Subcutaneous abdominal adipose tissue (tissue), 5 donors: ENCODE results near the gene PLCB1.

Experiments
- H3K27ac ChIP-seq: one replicate; pipeline ENCODE4 v1.7.0; 2013; ENCODE audit warnings: low read depth, mild to moderate bottlenecking, inconsistent platforms, low read length, moderate library complexity
- H3K27me3 ChIP-seq, 5 donors: one replicate each; pipeline ENCODE4 v1.7.0; 2013; ENCODE audit warnings: low read length in 5 of 5, inconsistent platforms in 1 of 5; ENCODE audit not compliant: control insufficient read depth in 5 of 5, insufficient read depth in 4 of 5
- H3K36me3 ChIP-seq, 5 donors: one replicate each; pipeline ENCODE4 v1.7.0; 2013; ENCODE audit warnings: low read length in 5 of 5; ENCODE audit not compliant: control insufficient read depth in 5 of 5, insufficient read depth in 5 of 5
- H3K4me1 ChIP-seq, 5 donors: one replicate each; pipeline ENCODE4 v1.7.0; 2013; ENCODE audit warnings: low read length in 5 of 5, mild to moderate bottlenecking in 3 of 5, moderate library complexity in 1 of 5; ENCODE audit not compliant: control insufficient read depth in 5 of 5, insufficient read depth in 5 of 5
- H3K4me3 ChIP-seq, 5 donors: one replicate each; pipeline ENCODE4 v1.7.0; 2013; ENCODE audit warnings: low read length in 5 of 5, low read depth in 1 of 5
- H3K9ac ChIP-seq, 5 donors: one replicate each; pipeline ENCODE4 v1.7.0; 2013; ENCODE audit warnings: low read length in 5 of 5, mild to moderate bottlenecking in 4 of 5, moderate library complexity in 3 of 5
- H3K9me3 ChIP-seq, 5 donors: one replicate each; pipeline ENCODE4 v1.7.0; 2013; ENCODE audit warnings: low read length in 5 of 5; ENCODE audit not compliant: control insufficient read depth in 5 of 5
- donor health status: healthy.
- donor health status: healthy.
- donor health status: healthy.
- donor health status: healthy.
- donor health status: healthy.

PLCB1 gene

GRCh38 chr20:8320306-8320705 is 188.2 kb downstream of the PLCB1 start:
- no peak overlapping the region for H3K27ac ChIP-seq
- no peaks in the 10 kb centered on the region for H3K9me3 ChIP-seq
- H3K27me3 ChIP-seq = no peaks in the 10 kb centered on the region
- peaks cover 0 to 9% (median 6%) of the 10 kb centered on the region in 5 donors for H3K4me1 ChIP-seq
- no peak overlapping the region for H3K9ac ChIP-seq
- H3K36me3 ChIP-seq = no peaks in the 10 kb centered on the region
- no peak overlapping the region for H3K4me3 ChIP-seq

GRCh38 chr20:8321001-8321400 is 188.9 kb downstream of the PLCB1 start:
- H3K4me3 ChIP-seq = no peak overlapping the region
- no peaks in the 10 kb centered on the region for H3K36me3 ChIP-seq
- H3K27me3 ChIP-seq = no peaks in the 10 kb centered on the region
- no peak overlapping the region for H3K9ac ChIP-seq
- no peaks in the 10 kb centered on the region for H3K9me3 ChIP-seq
- H3K4me1 ChIP-seq = peaks cover 0 to 9% (median 6%) of the 10 kb centered on the region in 5 donors
- H3K27ac ChIP-seq = no peak overlapping the region

GRCh38 chr20:8322662-8323217 is 190.7 kb downstream of the PLCB1 start:
- no peak overlapping the region for H3K27ac ChIP-seq
- no peak overlapping the region for H3K4me3 ChIP-seq
- no peaks in the 10 kb centered on the region for H3K27me3 ChIP-seq
- no peak overlapping the region for H3K9ac ChIP-seq
- no peaks in the 10 kb centered on the region for H3K36me3 ChIP-seq
- H3K4me1 ChIP-seq = peaks cover 0 to 9% (median 6%) of the 10 kb centered on the region in 5 donors
- no peaks in the 10 kb centered on the region for H3K9me3 ChIP-seq

- no peaks in the 10 kb centered on the region for H3K27me3 ChIP-seq
- no peak overlapping the region for H3K27ac ChIP-seq
Observed at GRCh38 chr20:8326191-8326590, 194.1 kb downstream of the PLCB1 start.

GRCh38 chr20:8326899-8327298 is 194.8 kb downstream of the PLCB1 start:
- Histone ChIP-seq H3K4me1 (peaks cover 0 to 5% (median 0%) of the 10 kb centered on the region in 5 donors), H3K36me3 (no peaks in the 10 kb centered on the region), H3K27me3 (no peaks in the 10 kb centered on the region)

More at GRCh38 chr20:8326191-8326590, 194.1 kb downstream of the PLCB1 start:
- H3K4me1 ChIP-seq = peaks cover 0 to 3% (median 0%) of the 10 kb centered on the region in 5 donors
- H3K9me3 ChIP-seq = no peaks in the 10 kb centered on the region
- no peak overlapping the region for H3K9ac ChIP-seq
- no peak overlapping the region for H3K4me3 ChIP-seq
- no peaks in the 10 kb centered on the region for H3K36me3 ChIP-seq

GRCh38 chr20:8328189-8328588 is 196.1 kb downstream of the PLCB1 start:
- Histone ChIP-seq H3K27ac (no peak overlapping the region), H3K4me1 (peaks cover 0 to 8% (median 0%) of the 10 kb centered on the region in 5 donors)

More at GRCh38 chr20:8326899-8327298, 194.8 kb downstream of the PLCB1 start:
- H3K9ac ChIP-seq = no peak overlapping the region
- no peaks in the 10 kb centered on the region for H3K9me3 ChIP-seq
- H3K4me3 ChIP-seq = no peak overlapping the region
- H3K27ac ChIP-seq = no peak overlapping the region

GRCh38 chr20:8330319-8330784 is 198.3 kb downstream of the PLCB1 start:
- Histone ChIP-seq H3K27me3 (no peaks in the 10 kb centered on the region), H3K36me3 (no peaks in the 10 kb centered on the region), H3K4me3 (no peak overlapping the region), H3K9me3 (no peaks in the 10 kb centered on the region), H3K9ac (no peak overlapping the region), H3K4me1 (peaks cover 0 to 8% (median 0%) of the 10 kb centered on the region in 5 donors), H3K27ac (no peak overlapping the region)

More at GRCh38 chr20:8328189-8328588, 196.1 kb downstream of the PLCB1 start:
- no peaks in the 10 kb centered on the region for H3K27me3 ChIP-seq
- no peak overlapping the region for H3K9ac ChIP-seq
- H3K36me3 ChIP-seq = no peaks in the 10 kb centered on the region
- no peaks in the 10 kb centered on the region for H3K9me3 ChIP-seq
- no peak overlapping the region for H3K4me3 ChIP-seq

- no peak overlapping the region for H3K27ac ChIP-seq
Observed at GRCh38 chr20:8330785-8331695, 199.0 kb downstream of the PLCB1 start.

GRCh38 chr20:8331740-8332412 is 199.8 kb downstream of the PLCB1 start:
- Histone ChIP-seq H3K9ac (no peak overlapping the region), H3K4me1 (peaks cover 0 to 8% (median 0%) of the 10 kb centered on the region in 5 donors), H3K9me3 (no peaks in the 10 kb centered on the region), H3K27ac (no peak overlapping the region), H3K27me3 (no peaks in the 10 kb centered on the region), H3K36me3 (no peaks in the 10 kb centered on the region), H3K4me3 (no peak overlapping the region)

More at GRCh38 chr20:8330785-8331695, 199.0 kb downstream of the PLCB1 start:
- no peak overlapping the region for H3K9ac ChIP-seq
- no peaks in the 10 kb centered on the region for H3K9me3 ChIP-seq
- no peaks in the 10 kb centered on the region for H3K36me3 ChIP-seq
- peaks cover 0 to 8% (median 0%) of the 10 kb centered on the region in 5 donors for H3K4me1 ChIP-seq
- no peaks in the 10 kb centered on the region for H3K27me3 ChIP-seq
- H3K4me3 ChIP-seq = no peak overlapping the region
